DND-41 (cell line): Measurements from ENCODE around the gene TP73.

Source experiments
- ATAC-seq: fragments of 200-7000 bp; cut with Tn5 transposase; 3 replicates; pipeline ENCODE4 v1.9.1; 2021; ENCODE audit warnings: low read depth; ENCODE audit not compliant: insufficient read depth
- DNase-seq: peaks from one replicate; pipeline ENCODE4 v3.0.0-alpha.2; 2020
- H2AFZ ChIP-seq: 2 replicates; pipeline ENCODE4 v1.6.0; 2012; ENCODE audit warnings: low read depth, low read length
- H3K27ac ChIP-seq: 2 replicates; pipeline ENCODE4 v1.5.1; 2012; ENCODE audit warnings: low read length, inconsistent platforms
- H3K27me3 ChIP-seq: fragments of 200-600 bp; sonication (generic); 2 replicates; pipeline ENCODE4 v1.6.0; 2012; ENCODE audit warnings: low read length, mild to moderate bottlenecking, inconsistent platforms; ENCODE audit not compliant: insufficient read depth, poor library complexity
- H3K36me3 ChIP-seq: 2 replicates; pipeline ENCODE4 v1.5.1; 2012; ENCODE audit warnings: low read length, inconsistent platforms; ENCODE audit not compliant: insufficient read depth
- H3K4me1 ChIP-seq: 2 replicates; pipeline ENCODE4 v1.5.1; 2012; ENCODE audit warnings: mild to moderate bottlenecking, low read length; ENCODE audit not compliant: insufficient read depth
- H3K4me2 ChIP-seq: 2 replicates; pipeline ENCODE4 v1.6.0; 2012; ENCODE audit warnings: mild to moderate bottlenecking, moderate library complexity, low read length, inconsistent platforms; ENCODE audit not compliant: insufficient read depth
- H3K4me3 ChIP-seq, 2 experiments: fragments of 200-600 bp in 1 of 2; shearing (Covaris generic) in 1 of 2; 2 replicates each; pipeline ENCODE4 v1.5.1; 2012 to 2016; ENCODE audit warnings: inconsistent platforms in 2 of 2, low read length in 2 of 2, mild to moderate bottlenecking in 2 of 2, low read depth in 1 of 2, moderate library complexity in 1 of 2
- H3K79me2 ChIP-seq: 2 replicates; pipeline ENCODE4 v1.6.0; 2012; ENCODE audit warnings: low read length, inconsistent platforms; ENCODE audit not compliant: insufficient read depth
- H3K9ac ChIP-seq: 2 replicates; pipeline ENCODE4 v1.6.0; 2012; ENCODE audit warnings: low read depth, mild to moderate bottlenecking, inconsistent platforms, low read length, moderate library complexity
- H3K9me3 ChIP-seq: 2 replicates; pipeline ENCODE4 v1.5.1; 2012; ENCODE audit warnings: low read length, moderate library complexity, mild to moderate bottlenecking, inconsistent platforms; ENCODE audit not compliant: insufficient read depth, severe bottlenecking
- H4K20me1 ChIP-seq: 2 replicates; pipeline ENCODE4 v1.6.0; 2012; ENCODE audit warnings: low read length; ENCODE audit not compliant: insufficient read depth
- CTCF ChIP-seq: IDR thresholded peaks from 2 replicates; pipeline ENCODE4 v1.5.1; 2012; ENCODE audit warnings: borderline replicate concordance, low read length, moderate library complexity, mild to moderate bottlenecking; ENCODE audit not compliant: poor library complexity, severe bottlenecking; ENCODE audit errors: extremely low read depth
- EZH2 ChIP-seq: IDR thresholded peaks from 3 replicates; pipeline ENCODE4 v1.6.1; 2012; ENCODE audit warnings: borderline replicate concordance, low read depth, mild to moderate bottlenecking, moderate library complexity, low read length, inconsistent platforms; ENCODE audit not compliant: severe bottlenecking

TP73 gene

GRCh38 chr1:3774276-3774945 lies 122.1 kb downstream of the TP73 start:
- H3K36me3 ChIP-seq = peaks cover 7% of the 10 kb centered on the region
- DNase-seq (no peak), ATAC-seq (no peak)
- H3K4me1 ChIP-seq = no peaks in the 10 kb centered on the region
- no peaks in the 10 kb centered on the region for H3K9me3 ChIP-seq
- H4K20me1 ChIP-seq = peaks cover 24% of the 10 kb centered on the region
- no peak overlapping the region for H3K9ac ChIP-seq
- no peak overlapping the region for H2AFZ ChIP-seq
- no peaks in the 10 kb centered on the region for H3K27me3 ChIP-seq
- no peak for TF ChIP-seq EZH2
- no peak for TF ChIP-seq CTCF
- no peak overlapping the region for H3K4me3 ChIP-seq
- H3K4me2 ChIP-seq = no peak overlapping the region
- H3K27ac ChIP-seq = no peak overlapping the region
- H3K79me2 ChIP-seq = no peaks in the 10 kb centered on the region

GRCh38 chr1:3774946-3775489 lies 122.7 kb downstream of the TP73 start:
- no peak for TF ChIP-seq CTCF
- TF ChIP-seq EZH2 = no peak
- no peak overlapping the region for H3K4me3 ChIP-seq
- no peaks in the 10 kb centered on the region for H3K79me2 ChIP-seq
- no peak overlapping the region for H3K4me2 ChIP-seq
- H3K9ac ChIP-seq = no peak overlapping the region
- H4K20me1 ChIP-seq = peaks cover 24% of the 10 kb centered on the region
- no peaks in the 10 kb centered on the region for H3K27me3 ChIP-seq
- H3K9me3 ChIP-seq = no peaks in the 10 kb centered on the region
- no peaks in the 10 kb centered on the region for H3K4me1 ChIP-seq
- H3K27ac ChIP-seq = no peak overlapping the region
- ATAC-seq (no peak), DNase-seq (no peak)
- H3K36me3 ChIP-seq = peaks cover 13% of the 10 kb centered on the region
- H2AFZ ChIP-seq = no peak overlapping the region

- Histone ChIP-seq H2AFZ (no peak overlapping the region), H3K9ac (no peak overlapping the region), H3K27me3 (no peaks in the 10 kb centered on the region), H3K9me3 (no peaks in the 10 kb centered on the region), H3K27ac (no peak overlapping the region), H3K4me2 (no peak overlapping the region), H3K4me1 (no peaks in the 10 kb centered on the region), H3K36me3 (peaks cover 19% of the 10 kb centered on the region), H3K79me2 (no peaks in the 10 kb centered on the region), H4K20me1 (peaks cover 24% of the 10 kb centered on the region), H3K4me3 (no peak overlapping the region)
- peak; percentile 43 for DNase-seq
- ATAC-seq = peak; percentile 68
- TF ChIP-seq CTCF = peak; percentile 62
- TF ChIP-seq EZH2 = no peak
Measured at GRCh38 chr1:3775490-3776230, 123.3 kb downstream of the TP73 start.
